Upper lobe of left lung (tissue), 4 donors: ENCODE measurements around the gene BPNT1.

Source experiments
- POLR2A ChIP-seq, 4 donors: fragments of 450-650 bp; IDR thresholded peaks; one replicate each; pipeline ENCODE4 v1.5.1; 2016 to 2017; ENCODE audit warnings: antibody characterized with exemption in 4 of 4, mild to moderate bottlenecking in 2 of 4
- POLR2AphosphoS5 ChIP-seq, 2 donors: sonication (generic); formaldehyde crosslinking; IDR thresholded peaks; one replicate each; pipeline ENCODE4 v1.5.1; 2017; ENCODE audit warnings: antibody characterized with exemption in 2 of 2
- TF ChIP-seq, protein P1 (sequence below), 6 experiments: fragments of 450-650 bp in 4 of 6; fragments of 200-600 bp in 2 of 6; sonication (generic) in 2 of 6; IDR thresholded peaks; one replicate each; pipeline ENCODE4 v1.5.1; 2016 to 2019; ENCODE audit warnings: antibody characterized with exemption in 6 of 6

DNA sequence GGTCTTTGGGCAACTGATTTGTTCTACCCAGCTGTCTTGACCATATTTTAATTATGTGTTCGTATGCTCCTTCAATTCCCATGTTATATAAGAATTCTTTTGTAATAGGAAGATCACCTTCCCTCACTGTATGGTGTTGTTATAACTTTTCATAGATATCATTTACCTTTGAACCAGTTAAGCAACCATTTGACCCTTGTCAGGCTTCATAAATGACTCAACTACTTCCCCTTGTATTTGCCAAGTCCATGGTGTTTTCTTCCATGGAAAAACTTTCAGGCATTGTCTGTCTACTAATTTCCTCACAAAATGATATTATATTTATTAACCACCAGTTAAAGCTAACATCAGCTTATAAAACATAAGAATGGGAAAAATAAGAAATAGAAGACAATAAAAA lies 5.1 kb downstream of the BPNT1 start:
- TF ChIP-seq, protein P1, sequence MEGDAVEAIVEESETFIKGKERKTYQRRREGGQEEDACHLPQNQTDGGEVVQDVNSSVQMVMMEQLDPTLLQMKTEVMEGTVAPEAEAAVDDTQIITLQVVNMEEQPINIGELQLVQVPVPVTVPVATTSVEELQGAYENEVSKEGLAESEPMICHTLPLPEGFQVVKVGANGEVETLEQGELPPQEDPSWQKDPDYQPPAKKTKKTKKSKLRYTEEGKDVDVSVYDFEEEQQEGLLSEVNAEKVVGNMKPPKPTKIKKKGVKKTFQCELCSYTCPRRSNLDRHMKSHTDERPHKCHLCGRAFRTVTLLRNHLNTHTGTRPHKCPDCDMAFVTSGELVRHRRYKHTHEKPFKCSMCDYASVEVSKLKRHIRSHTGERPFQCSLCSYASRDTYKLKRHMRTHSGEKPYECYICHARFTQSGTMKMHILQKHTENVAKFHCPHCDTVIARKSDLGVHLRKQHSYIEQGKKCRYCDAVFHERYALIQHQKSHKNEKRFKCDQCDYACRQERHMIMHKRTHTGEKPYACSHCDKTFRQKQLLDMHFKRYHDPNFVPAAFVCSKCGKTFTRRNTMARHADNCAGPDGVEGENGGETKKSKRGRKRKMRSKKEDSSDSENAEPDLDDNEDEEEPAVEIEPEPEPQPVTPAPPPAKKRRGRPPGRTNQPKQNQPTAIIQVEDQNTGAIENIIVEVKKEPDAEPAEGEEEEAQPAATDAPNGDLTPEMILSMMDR (IDR thresholded peaks at IDR 0.05): no peak
- no peak for TF ChIP-seq POLR2A (IDR thresholded peaks at IDR 0.05)
- no peak for TF ChIP-seq POLR2AphosphoS5 (IDR thresholded peaks at IDR 0.05)
